HAP-1 (cell line): Measurements from ENCODE around the gene ZNF350.
"Not testable (repeated sequence)": the region's sequence is repeated elsewhere in the genome, so short reads cannot be mapped to it uniquely, and the experiment has no call there.

Experiments
- DNase-seq, 2 experiments: peaks; one replicate each; pipeline ENCODE4 v3.0.0-alpha.2; 2016 to 2020; ENCODE audit warnings: low spot score in 2 of 2
- H3K27me3 ChIP-seq: fragments of 250-450 bp; sonication (Bioruptor Pico); 2 replicates; pipeline ENCODE4 v1.5.1; 2020; ENCODE audit warnings: low read depth, mild to moderate bottlenecking, moderate library complexity
- H3K36me3 ChIP-seq: fragments of 250-450 bp; sonication (Bioruptor Pico); replicated peaks from 2 replicates; pipeline ENCODE4 v1.5.1; 2020; ENCODE audit warnings: mild to moderate bottlenecking
- H3K4me1 ChIP-seq: fragments of 250-450 bp; sonication (Bioruptor Pico); 2 replicates; pipeline ENCODE4 v1.5.1; 2020; ENCODE audit warnings: mild to moderate bottlenecking
- H3K4me3 ChIP-seq: fragments of 250-450 bp; sonication (Bioruptor Pico); 2 replicates; pipeline ENCODE4 v1.5.1; 2020; ENCODE audit warnings: mild to moderate bottlenecking, moderate library complexity
- H3K9me3 ChIP-seq: fragments of 250-450 bp; sonication (Bioruptor Pico); 2 replicates; pipeline ENCODE4 v1.5.1; 2020; ENCODE audit warnings: mild to moderate bottlenecking, moderate library complexity
- in situ Hi-C: fragments of 300-500 bp; cut with MboI; formaldehyde crosslinking; loops from 3 replicates; pipeline ENCODE4 v1.14.3; 2020; ENCODE audit warnings: low sequenced_read_pairs, inconsistent platforms, mixed read lengths

ZNF350 gene

GRCh38 chr19:51993422-51993821, 6.8 kb upstream of the ZNF350 start:
- H3K27me3 ChIP-seq = no peaks in the 10 kb centered on the region
- no peak overlapping the region for H3K4me3 ChIP-seq
- in situ Hi-C loops = no loop called here
- no peak for DNase-seq
- no peaks in the 10 kb centered on the region for H3K4me1 ChIP-seq
- H3K9me3 ChIP-seq = peaks cover 27% of the 10 kb centered on the region
- peaks cover 12% of the 10 kb centered on the region for H3K36me3 ChIP-seq

- Histone ChIP-seq H3K9me3 (peaks cover 2% of the 10 kb centered on the region), H3K4me1 (no peaks in the 10 kb centered on the region; the same call in 1 of the 2 replicates), H3K36me3 (no peaks in the 10 kb centered on the region), H3K4me3 (no peak overlapping the region), H3K27me3 (no peaks in the 10 kb centered on the region)
- in situ Hi-C loops = no loop called here
- DNase-seq = no peak
These were observed 3.3 kb downstream of the ZNF350 start for GRCh38 chr19:51983361-51983760.

GRCh38 chr19:51980926-51981325, 5.7 kb downstream of the ZNF350 start:
- in situ Hi-C loops, DNase-seq, H3K4me3 ChIP-seq, H3K9me3 ChIP-seq, H3K36me3 ChIP-seq, H3K27me3 ChIP-seq, H3K4me1 ChIP-seq: not testable (repeated sequence)

GRCh38 chr19:51980116-51980736, 6.4 kb downstream of the ZNF350 start:
- no peaks in the 10 kb centered on the region for H3K4me1 ChIP-seq
- no peak overlapping the region for H3K4me3 ChIP-seq
- H3K27me3 ChIP-seq = no peaks in the 10 kb centered on the region
- no peaks in the 10 kb centered on the region for H3K36me3 ChIP-seq
- H3K9me3 ChIP-seq = peaks cover 2% of the 10 kb centered on the region; the same call in 1 of the 2 replicates
- no peak for DNase-seq
- in situ Hi-C loops = no loop called here

GRCh38 chr19:51978882-51979281, 7.8 kb downstream of the ZNF350 start:
- no peaks in the 10 kb centered on the region for H3K27me3 ChIP-seq
- no peaks in the 10 kb centered on the region; the same call in 1 of the 2 replicates for H3K9me3 ChIP-seq
- no peak for DNase-seq
- no peak overlapping the region for H3K4me3 ChIP-seq
- H3K36me3 ChIP-seq = no peaks in the 10 kb centered on the region
- in situ Hi-C loops = no loop called here
- H3K4me1 ChIP-seq = no peaks in the 10 kb centered on the region

- in situ Hi-C loops = no loop called here
- H3K9me3 ChIP-seq = peaks cover 5% of the 10 kb centered on the region
- no peak for DNase-seq
- no peak overlapping the region for H3K4me3 ChIP-seq
- H3K27me3 ChIP-seq = no peaks in the 10 kb centered on the region
- H3K4me1 ChIP-seq = no peaks in the 10 kb centered on the region
- H3K36me3 ChIP-seq = 0 out of 2 replicates have a peak, but pooled peaks cover 3% of the 10 kb centered on the region
These were observed 9.3 kb downstream of the ZNF350 start for GRCh38 chr19:51977346-51977745.

GRCh38 chr19:51976852-51977251, 9.8 kb downstream of the ZNF350 start:
- DNase-seq = no peak
- Histone ChIP-seq H3K4me1 (no peaks in the 10 kb centered on the region), H3K36me3 (peaks cover 3% of the 10 kb centered on the region; the same call in 1 of the 2 replicates), H3K4me3 (no peak overlapping the region), H3K27me3 (no peaks in the 10 kb centered on the region), H3K9me3 (peaks cover 6% of the 10 kb centered on the region)
- in situ Hi-C loops = no loop called here

GRCh38 chr19:51975787-51976186, 10.9 kb downstream of the ZNF350 start:
- in situ Hi-C loops, H3K4me3 ChIP-seq, DNase-seq, H3K27me3 ChIP-seq, H3K4me1 ChIP-seq: not testable (repeated sequence)
- peaks cover 14% of the 10 kb centered on the region for H3K9me3 ChIP-seq
- H3K36me3 ChIP-seq = peaks cover 10% of the 10 kb centered on the region; the same call in 1 of the 2 replicates

- H3K36me3 ChIP-seq = peaks cover 15% of the 10 kb centered on the region
- no peaks in the 10 kb centered on the region for H3K4me1 ChIP-seq
- H3K4me3 ChIP-seq = no peak overlapping the region
- no peaks in the 10 kb centered on the region for H3K27me3 ChIP-seq
- in situ Hi-C loops = no loop called here
- DNase-seq = no peak
- H3K9me3 ChIP-seq = peaks cover 18% of the 10 kb centered on the region
These were observed 15.0 kb downstream of the ZNF350 start for GRCh38 chr19:51971624-51972023.

- no peaks in the 10 kb centered on the region for H3K4me1 ChIP-seq
- in situ Hi-C loops = no loop called here
- H3K4me3 ChIP-seq = no peak overlapping the region
- no peaks in the 10 kb centered on the region for H3K27me3 ChIP-seq
- DNase-seq = no peak
- H3K36me3 ChIP-seq = peaks cover 18% of the 10 kb centered on the region
- peaks cover 18% of the 10 kb centered on the region for H3K9me3 ChIP-seq
These were observed 15.9 kb downstream of the ZNF350 start for GRCh38 chr19:51970718-51971117.

- H3K36me3 ChIP-seq = peaks cover 13% of the 10 kb centered on the region
- DNase-seq = no peak
- H3K4me3 ChIP-seq = no peak overlapping the region
- in situ Hi-C loops = no loop called here
- peaks cover 4% of the 10 kb centered on the region for H3K9me3 ChIP-seq
- no peaks in the 10 kb centered on the region for H3K27me3 ChIP-seq
- H3K4me1 ChIP-seq = no peaks in the 10 kb centered on the region
These were observed 21.1 kb downstream of the ZNF350 start for GRCh38 chr19:51965583-51965982.

GRCh38 chr19:51960621-51961233, 25.9 kb downstream of the ZNF350 start:
- in situ Hi-C loops, H3K4me1 ChIP-seq, H3K9me3 ChIP-seq, H3K27me3 ChIP-seq, H3K36me3 ChIP-seq, H3K4me3 ChIP-seq, DNase-seq: not testable (repeated sequence)

GRCh38 chr19:51959791-51960190, 26.8 kb downstream of the ZNF350 start:
- Histone ChIP-seq H3K4me1 (no peaks in the 10 kb centered on the region), H3K4me3 (no peak overlapping the region), H3K36me3 (no peaks in the 10 kb centered on the region), H3K27me3 (no peaks in the 10 kb centered on the region), H3K9me3 (peaks cover 2% of the 10 kb centered on the region; the same call in 1 of the 2 replicates)
- no peak for DNase-seq
- in situ Hi-C loops = no loop called here

GRCh38 chr19:51957846-51958245, 28.8 kb downstream of the ZNF350 start:
- H3K4me1 ChIP-seq, H3K36me3 ChIP-seq, in situ Hi-C loops, H3K27me3 ChIP-seq, H3K9me3 ChIP-seq, DNase-seq, H3K4me3 ChIP-seq: not testable (repeated sequence)
